HCT116 (cell line): ENCODE data around the gene RSPH9.

Experiments
- ATF3 ChIP-seq: IDR thresholded peaks from 2 replicates; pipeline ENCODE4 v1.6.1; 2012
- CEBPB ChIP-seq: IDR thresholded peaks from 2 replicates; pipeline ENCODE4 v1.6.1; 2012; ENCODE audit warnings: low read depth
- EZH2 ChIP-seq: fragments of 200-600 bp; sonication (generic); IDR thresholded peaks from 2 replicates; pipeline ENCODE4 v1.6.1; 2017; ENCODE audit warnings: antibody characterized with exemption, mixed run types
- EZH2phosphoT487 ChIP-seq: fragments of 200-600 bp; IDR thresholded peaks from 2 replicates; pipeline ENCODE4 v1.6.1; 2018; ENCODE audit warnings: antibody characterized with exemption, borderline replicate concordance
- POLR2A ChIP-seq: IDR thresholded peaks from 2 replicates; pipeline ENCODE4 v1.7.0; 2011; ENCODE audit warnings: borderline replicate concordance; ENCODE audit not compliant: insufficient read depth, insufficient read length; ENCODE audit errors: extremely low read depth
- POLR2AphosphoS5 ChIP-seq: IDR thresholded peaks from 2 replicates; pipeline ENCODE4 v1.6.1; 2011; ENCODE audit warnings: mild to moderate bottlenecking, low read depth, low read length, moderate library complexity
- SIN3A ChIP-seq: IDR thresholded peaks from 2 replicates; pipeline ENCODE4 v1.6.1; 2012; ENCODE audit warnings: low read depth
- SRF ChIP-seq: IDR thresholded peaks from 2 replicates; pipeline ENCODE4 v1.6.1; 2012; ENCODE audit warnings: low read depth
- TF ChIP-seq, protein P1 (sequence below), 3 experiments: fragments of 200-600 bp in 1 of 3; sonication (generic) in 1 of 3; IDR thresholded peaks in 2 of 3; conservative IDR thresholded peaks in 1 of 3; 2 replicates each; pipeline ENCODE4 v1.5.1; 2012 to 2017; ENCODE audit warnings: low read depth in 2 of 3, low read length in 2 of 3, antibody characterized with exemption in 1 of 3, borderline replicate concordance in 1 of 3, control low read depth in 1 of 3, mild to moderate bottlenecking in 1 of 3, mixed read lengths in 1 of 3, mixed run types in 1 of 3, moderate library complexity in 1 of 3; ENCODE audit not compliant: insufficient read depth in 1 of 3
- TF ChIP-seq, protein P2 (sequence below): IDR thresholded peaks from 2 replicates; pipeline ENCODE4 v1.6.1; 2012

DNA sequence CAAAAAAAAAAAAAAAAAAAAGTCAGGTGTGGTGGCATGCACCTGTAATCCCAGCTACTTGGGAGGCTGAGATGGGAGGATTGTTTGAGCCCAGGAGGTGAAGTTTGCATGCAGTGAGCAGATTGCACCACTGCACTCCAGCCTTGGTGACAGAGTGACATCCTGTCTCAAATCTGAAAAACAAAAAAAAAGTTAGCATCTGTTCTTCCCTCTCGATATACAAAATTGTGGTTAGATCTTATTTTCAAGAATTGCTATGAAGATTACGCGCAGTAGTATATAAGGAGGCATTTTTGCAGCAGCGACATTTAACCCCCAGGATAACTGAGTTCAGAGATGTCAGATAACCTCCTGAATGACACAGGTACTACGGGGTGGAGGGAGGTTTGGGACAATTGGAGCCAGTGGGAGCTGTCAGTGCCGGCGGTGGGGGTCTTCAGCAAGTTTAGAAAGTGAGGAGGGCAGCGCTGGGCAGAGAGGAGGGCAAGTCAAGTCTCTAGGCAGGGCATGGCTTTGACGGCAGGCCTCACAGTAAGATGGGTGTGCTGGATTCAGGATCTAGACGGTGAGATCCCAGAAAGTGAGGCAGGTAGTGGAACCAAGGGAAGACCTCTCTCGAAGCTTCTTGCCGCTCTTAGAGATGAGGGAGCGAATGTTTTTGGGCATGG is 68.9 kb downstream of the RSPH9 start:
- TF ChIP-seq, protein P1, sequence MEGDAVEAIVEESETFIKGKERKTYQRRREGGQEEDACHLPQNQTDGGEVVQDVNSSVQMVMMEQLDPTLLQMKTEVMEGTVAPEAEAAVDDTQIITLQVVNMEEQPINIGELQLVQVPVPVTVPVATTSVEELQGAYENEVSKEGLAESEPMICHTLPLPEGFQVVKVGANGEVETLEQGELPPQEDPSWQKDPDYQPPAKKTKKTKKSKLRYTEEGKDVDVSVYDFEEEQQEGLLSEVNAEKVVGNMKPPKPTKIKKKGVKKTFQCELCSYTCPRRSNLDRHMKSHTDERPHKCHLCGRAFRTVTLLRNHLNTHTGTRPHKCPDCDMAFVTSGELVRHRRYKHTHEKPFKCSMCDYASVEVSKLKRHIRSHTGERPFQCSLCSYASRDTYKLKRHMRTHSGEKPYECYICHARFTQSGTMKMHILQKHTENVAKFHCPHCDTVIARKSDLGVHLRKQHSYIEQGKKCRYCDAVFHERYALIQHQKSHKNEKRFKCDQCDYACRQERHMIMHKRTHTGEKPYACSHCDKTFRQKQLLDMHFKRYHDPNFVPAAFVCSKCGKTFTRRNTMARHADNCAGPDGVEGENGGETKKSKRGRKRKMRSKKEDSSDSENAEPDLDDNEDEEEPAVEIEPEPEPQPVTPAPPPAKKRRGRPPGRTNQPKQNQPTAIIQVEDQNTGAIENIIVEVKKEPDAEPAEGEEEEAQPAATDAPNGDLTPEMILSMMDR (IDR thresholded peaks at IDR 0.05 in 2 of 3, conservative IDR thresholded peaks at IDR 0.05 in 1 of 3; ENCODE audit: borderline replicate concordance in 1 of 3, insufficient read depth in 1 of 3, low read depth in 2 of 3, low read length in 2 of 3): no peak
- TF ChIP-seq EZH2 (no peak), SIN3A (no peak), POLR2A (no peak), EZH2phosphoT487 (no peak), SRF (no peak), POLR2AphosphoS5 (no peak), CEBPB (no peak), ATF3 (no peak)
- TF ChIP-seq, protein P2, sequence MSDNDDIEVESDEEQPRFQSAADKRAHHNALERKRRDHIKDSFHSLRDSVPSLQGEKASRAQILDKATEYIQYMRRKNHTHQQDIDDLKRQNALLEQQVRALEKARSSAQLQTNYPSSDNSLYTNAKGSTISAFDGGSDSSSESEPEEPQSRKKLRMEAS: no peak
